T47D (cell line): Measurements from ENCODE around the gene DHRS9.

Source experiments
- DNase-seq, 2 experiments: peaks; one replicate each; pipeline versions ENCODE4 v3.0.0 to v3.0.0-alpha.2; 2011 to 2012; ENCODE audit warnings: low read depth in 1 of 2, low spot score in 1 of 2
- JUND ChIP-seq: IDR thresholded peaks from 2 replicates; pipeline ENCODE4 v1.6.1; 2012; ENCODE audit warnings: low read depth
- in situ Hi-C: cut with HindIII; loops from 2 replicates; pipeline ENCODE4 v1.10.0; 2016; ENCODE audit warnings: low sequenced_read_pairs, low pct_unique_long_range_greater_than_20kb

Gene DHRS9

GRCh38 chr2:169090133-169090820 lies 20.9 kb downstream of the DHRS9 start:
- TF ChIP-seq JUND = no peak
- DNase-seq = peak in 1 of 2 experiments; percentile 20
- in situ Hi-C loops = no loop called here

- in situ Hi-C loops = no loop called here
- TF ChIP-seq JUND = no peak
- DNase-seq = no peak
Observed at GRCh38 chr2:169091256-169091655, 21.9 kb downstream of the DHRS9 start.

GRCh38 chr2:169091761-169092519 lies 22.6 kb downstream of the DHRS9 start:
- in situ Hi-C loops = no loop called here
- DNase-seq = peak in 1 of 2 experiments; percentile 68

GRCh38 chr2:169093535-169093934 lies 24.2 kb downstream of the DHRS9 start:
- no peak for TF ChIP-seq JUND
- DNase-seq = no peak
- in situ Hi-C loops = no loop called here

More at GRCh38 chr2:169091761-169092519, 22.6 kb downstream of the DHRS9 start:
- no peak for TF ChIP-seq JUND

- in situ Hi-C loops = no loop called here
- no peak for TF ChIP-seq JUND
- DNase-seq = no peak
Observed at GRCh38 chr2:169094676-169095075, 25.3 kb downstream of the DHRS9 start.

- TF ChIP-seq JUND = no peak
- in situ Hi-C loops = no loop called here
- peak; percentile 3 to 47 for DNase-seq
Observed at GRCh38 chr2:169095621-169096105, 26.3 kb downstream of the DHRS9 start.

GRCh38 chr2:169104848-169105247 lies 35.5 kb downstream of the DHRS9 start:
- no peak for DNase-seq
- in situ Hi-C loops = no loop called here
- no peak for TF ChIP-seq JUND

- no peak for DNase-seq
- TF ChIP-seq JUND = no peak
- in situ Hi-C loops = no loop called here
Observed at GRCh38 chr2:169105476-169105875, 36.1 kb downstream of the DHRS9 start.

GRCh38 chr2:169106134-169106533 lies 36.8 kb downstream of the DHRS9 start:
- in situ Hi-C loops = no loop called here
- DNase-seq = no peak
- no peak for TF ChIP-seq JUND

GRCh38 chr2:169106563-169107545 lies 37.5 kb downstream of the DHRS9 start:
- TF ChIP-seq JUND = no peak
- DNase-seq = no peak
- in situ Hi-C loops = no loop called here

- no peak for DNase-seq
- no peak for TF ChIP-seq JUND
- in situ Hi-C loops = no loop called here
Observed at GRCh38 chr2:169107645-169108044, 38.3 kb downstream of the DHRS9 start.
